HEK293 (cell line): ENCODE data around the gene SYTL3.

Experiments
- CTCF ChIA-PET: fragments of 350-600 bp; formaldehyde crosslinking; extraction: SDS; loops from one replicate; lab custom pipeline; 2021; ENCODE audit warnings: antibody characterized with exemption; lab: Yijun Ruan, JAX
- POLR2A ChIA-PET: fragments of 300-600 bp; formaldehyde crosslinking; extraction: SDS; loops from one replicate; lab custom pipeline; 2020; ENCODE audit warnings: antibody characterized with exemption, inconsistent platforms; lab: Yijun Ruan, JAX
- H3K27ac ChIP-seq: fragments of 200-500 bp; sonication (Bioruptor generic); 2 replicates; pipeline ENCODE4 v1.5.1; 2014; ENCODE audit warnings: low read depth, low read length, control low read depth, inconsistent platforms; ENCODE audit errors: extremely low read depth
- H3K36me3 ChIP-seq, 2 experiments: fragments of 200-500 bp in 1 of 2; sonication (Bioruptor generic) in 1 of 2; 1 replicate in 1 of 2; 2 replicates in 1 of 2; pipeline ENCODE4 v1.5.1; 2014 to 2017; ENCODE audit warnings: inconsistent platforms in 2 of 2, low read length in 2 of 2; ENCODE audit not compliant: control insufficient read depth in 2 of 2, insufficient read depth in 1 of 2
- H3K4me1 ChIP-seq: fragments of 200-500 bp; sonication (Bioruptor generic); 2 replicates; pipeline ENCODE4 v1.5.1; 2014; ENCODE audit warnings: mild to moderate bottlenecking, low read length, inconsistent platforms; ENCODE audit not compliant: control insufficient read depth, insufficient read depth
- H3K4me3 ChIP-seq: 2 replicates; pipeline ENCODE4 v1.5.1; 2011; ENCODE audit warnings: low read depth, mild to moderate bottlenecking, control low read depth, low read length, moderate library complexity
- H3K9me3 ChIP-seq: fragments of 200-500 bp; sonication (Bioruptor generic); 2 replicates; pipeline ENCODE4 v1.5.1; 2014; ENCODE audit warnings: low read depth, low read length, inconsistent platforms; ENCODE audit not compliant: control insufficient read depth, insufficient read depth
- ZBTB49 ChIP-seq: fragments of 450-650 bp; formaldehyde crosslinking; IDR thresholded peaks from 2 replicates; pipeline ENCODE4 v1.5.1; 2016; ENCODE audit warnings: missing biosample characterization, missing genetic modification characterization, low read depth
- ZNF24 ChIP-seq: fragments of 450-650 bp; formaldehyde crosslinking; IDR thresholded peaks from 2 replicates; pipeline ENCODE4 v1.5.1; 2016; ENCODE audit warnings: missing biosample characterization, missing genetic modification characterization
- ZNF311 ChIP-seq: fragments of 450-650 bp; formaldehyde crosslinking; IDR thresholded peaks from 2 replicates; pipeline ENCODE4 v1.5.1; 2017; ENCODE audit warnings: missing biosample characterization, missing genetic modification characterization, borderline replicate concordance
- ZNF362 ChIP-seq: fragments of 450-650 bp; formaldehyde crosslinking; IDR thresholded peaks from 2 replicates; pipeline ENCODE4 v1.5.1; 2016; ENCODE audit warnings: missing biosample characterization, missing genetic modification characterization
- ZNF391 ChIP-seq: fragments of 450-650 bp; formaldehyde crosslinking; IDR thresholded peaks from 2 replicates; pipeline ENCODE4 v1.5.1; 2016; ENCODE audit warnings: low read depth, missing biosample characterization, missing genetic modification characterization, borderline replicate concordance
- ZNF449 ChIP-seq: fragments of 450-650 bp; formaldehyde crosslinking; IDR thresholded peaks from 2 replicates; pipeline ENCODE4 v1.5.1; 2017; ENCODE audit warnings: missing biosample characterization, mild to moderate bottlenecking, missing genetic modification characterization, moderate library complexity
- ZNF48 ChIP-seq: fragments of 450-650 bp; formaldehyde crosslinking; IDR thresholded peaks from 2 replicates; pipeline ENCODE4 v1.5.1; 2016; ENCODE audit warnings: missing biosample characterization, missing genetic modification characterization
- ZNF704 ChIP-seq: fragments of 450-650 bp; formaldehyde crosslinking; IDR thresholded peaks from 2 replicates; pipeline ENCODE4 v1.5.1; 2016; ENCODE audit warnings: missing biosample characterization, missing genetic modification characterization
- ZNF785 ChIP-seq: fragments of 450-650 bp; formaldehyde crosslinking; IDR thresholded peaks from 2 replicates; pipeline ENCODE4 v1.5.1; 2016; ENCODE audit warnings: missing biosample characterization, missing genetic modification characterization

The SYTL3 gene

GRCh38 chr6:158780246-158780884 is 130.5 kb downstream of the SYTL3 start (continued):
- no peak for TF ChIP-seq ZNF48
- TF ChIP-seq, all 188 proteins: peak for 1

- no peak for TF ChIP-seq ZNF311
- Histone ChIP-seq H3K4me1 (no peaks in the 10 kb centered on the region), H3K9me3 (no peaks in the 10 kb centered on the region), H3K4me3 (no peak overlapping the region), H3K27ac (no peak overlapping the region), H3K36me3 (peaks cover 33 to 98% of the 10 kb centered on the region in 2 experiments)
- ChIA-PET CTCF (interaction anchor here (0.9 to 1.8 kb wide), 5 partner anchors 11 to 193 kb away, joined by 3 to 6 read pairs (median 3); no protein-coding TSS in a partner anchor), POLR2A (interaction anchor here (0.9 to 1.5 kb wide), 3 partner anchors 18 to 88 kb away, joined by 3 read pairs; no protein-coding TSS in a partner anchor)
Measured at GRCh38 chr6:158780988-158781691, 131.3 kb downstream of the SYTL3 start.

- ChIA-PET CTCF (interaction anchor here (0.9 to 1.8 kb wide), 5 partner anchors 10 to 192 kb away, joined by 3 to 6 read pairs (median 3); no protein-coding TSS in a partner anchor), POLR2A (interaction anchor here (1.2 kb wide), 1 partner anchor 19 kb away, joined by 3 read pairs; no protein-coding TSS in a partner anchor)
- H3K9me3 ChIP-seq: no peaks in the 10 kb centered on the region
- H3K36me3 ChIP-seq: peaks cover 38 to 98% of the 10 kb centered on the region in 2 experiments
- TF ChIP-seq ZBTB49 (tag by site-specific recombination) (no peak), ZNF704 (tag by site-specific recombination) (no peak), ZNF785 (tag by site-specific recombination) (no peak), ZNF48 (no peak), ZNF24 (no peak), ZNF362 (tag by site-specific recombination) (no peak)
- no peaks in the 10 kb centered on the region for H3K4me1 ChIP-seq
- no peak overlapping the region for H3K4me3 ChIP-seq
- H3K27ac ChIP-seq: no peak overlapping the region
Measured at GRCh38 chr6:158781692-158782373, 132.0 kb downstream of the SYTL3 start.

GRCh38 chr6:158782432-158783166 is 132.7 kb downstream of the SYTL3 start:
- Histone ChIP-seq H3K36me3 (peaks cover 39 to 98% of the 10 kb centered on the region in 2 experiments), H3K9me3 (no peaks in the 10 kb centered on the region), H3K27ac (no peak overlapping the region), H3K4me1 (no peaks in the 10 kb centered on the region), H3K4me3 (no peak overlapping the region)
- TF ChIP-seq ZNF391 (tag by site-specific recombination): no peak
- peak; percentile 63; the same call in 1 of the 2 replicates for TF ChIP-seq ZNF449
- ChIA-PET POLR2A (no interaction called here), CTCF (interaction anchor here (0.9 to 1.1 kb wide), 2 partner anchors 9 to 64 kb away, joined by 3 read pairs; no protein-coding TSS in a partner anchor)
